ENCODE measurements around the gene FANCI. TPM values are rescaled to one million over a fixed set of nuclear protein-coding genes. Genes with fewer than 3 reads are reported as not detected.

Gene FANCI
- total RNA-seq, 2 experiments from 2014 or later: 6.1 to 7.1 TPM

DNA sequence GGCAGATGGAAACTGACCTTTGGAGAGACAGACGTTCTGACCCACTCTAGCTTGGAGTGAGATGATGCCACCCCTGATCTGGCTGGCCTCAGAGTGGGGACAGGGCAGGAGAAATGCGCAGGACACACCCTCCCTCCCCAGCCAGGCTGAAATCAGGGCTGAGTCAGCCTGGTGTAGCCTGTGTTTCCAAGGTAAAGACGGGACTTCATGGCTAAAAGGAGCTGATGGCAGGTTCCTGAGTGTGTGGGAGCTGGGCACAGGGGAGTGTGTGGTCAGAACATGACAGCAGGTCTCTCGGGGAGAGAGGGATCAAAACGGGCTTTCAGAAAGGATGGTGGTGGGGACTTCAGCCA lies 105.4 kb downstream of the FANCI start:
- no peak for TF ChIP-seq CTCF (IDR thresholded peaks at IDR 0.05)
- ChIA-PET CTCF (interaction anchor here (2.1 kb wide), 1 partner anchor 10 kb away, joined by 5 read pairs; no protein-coding TSS in a partner anchor), POLR2A (no interaction called here)
- H3K27ac ChIP-seq (ENCODE audit: low read depth in 1 of 2, low read length in 2 of 2): no peak overlapping the region
- intact Hi-C loops (cut with DNase I, micrococcal nuclease): no loop called here
- Mint-ChIP-seq H3K9me3 (no peaks in the 10 kb centered on the region), H3K27ac (no peak overlapping the region), H3K4me3 (no peak overlapping the region), H3K4me1 (ENCODE audit: low read depth) (no peaks in the 10 kb centered on the region), H3K27me3 (peaks cover 38% of the 10 kb centered on the region), H3K36me3 (ENCODE audit: low read depth) (no peaks in the 10 kb centered on the region)
- H3K4me3 ChIP-seq (ENCODE audit: low read length): no peak overlapping the region
- DNase-seq (no peak), ATAC-seq (ENCODE audit: poor library complexity) (no peak)
- no peaks in the 10 kb centered on the region for H3K9me3 ChIP-seq (ENCODE audit: control insufficient read depth in 1 of 2, insufficient read depth in 1 of 2, low read length in 2 of 2)
- peaks cover 5 to 8% of the 10 kb centered on the region in 2 experiments for H3K27me3 ChIP-seq (ENCODE audit: control insufficient read depth in 1 of 2, insufficient read depth in 2 of 2, low read length in 2 of 2)
- peaks cover 3% of the 10 kb centered on the region for H3K4me1 ChIP-seq (ENCODE audit: insufficient read depth, low read length)
- no peaks in the 10 kb centered on the region for H3K36me3 ChIP-seq (ENCODE audit: insufficient read depth, low read length)

GRCh38 chr15:89352476-89352875 lies 108.7 kb downstream of the FANCI start:
- DNase-seq (peak in 1 of 14 experiments; percentile 4), ATAC-seq (ENCODE audit: poor library complexity) (no peak)
- no peaks in the 10 kb centered on the region for H3K9me3 Mint-ChIP-seq
- ChIA-PET CTCF (interaction anchor here (0.7 kb wide), 1 partner anchor 31 kb away, joined by 3 read pairs; no protein-coding TSS in a partner anchor), POLR2A (no interaction called here)
- Histone ChIP-seq H3K27me3 (ENCODE audit: control insufficient read depth in 1 of 2, insufficient read depth in 2 of 2, low read length in 2 of 2) (peaks cover 31 to 37% of the 10 kb centered on the region in 2 experiments), H3K36me3 (ENCODE audit: insufficient read depth, low read length) (no peaks in the 10 kb centered on the region), H3K4me1 (ENCODE audit: insufficient read depth, low read length) (peaks cover 3% of the 10 kb centered on the region), H3K9me3 (ENCODE audit: control insufficient read depth in 1 of 2, insufficient read depth in 1 of 2, low read length in 2 of 2) (no peaks in the 10 kb centered on the region), H3K27ac (ENCODE audit: low read depth in 1 of 2, low read length in 2 of 2) (no peak overlapping the region), H3K4me3 (ENCODE audit: low read length) (no peak overlapping the region)
- TF ChIP-seq CTCF (IDR thresholded peaks at IDR 0.05): no peak
- peaks cover 60% of the 10 kb centered on the region for H3K27me3 Mint-ChIP-seq
- H3K4me3 Mint-ChIP-seq: no peak overlapping the region
- intact Hi-C loops (cut with DNase I, micrococcal nuclease): no loop called here
- H3K36me3 Mint-ChIP-seq (ENCODE audit: low read depth): no peaks in the 10 kb centered on the region
- no peaks in the 10 kb centered on the region for H3K4me1 Mint-ChIP-seq (ENCODE audit: low read depth)
- no peak overlapping the region for H3K27ac Mint-ChIP-seq

DNA sequence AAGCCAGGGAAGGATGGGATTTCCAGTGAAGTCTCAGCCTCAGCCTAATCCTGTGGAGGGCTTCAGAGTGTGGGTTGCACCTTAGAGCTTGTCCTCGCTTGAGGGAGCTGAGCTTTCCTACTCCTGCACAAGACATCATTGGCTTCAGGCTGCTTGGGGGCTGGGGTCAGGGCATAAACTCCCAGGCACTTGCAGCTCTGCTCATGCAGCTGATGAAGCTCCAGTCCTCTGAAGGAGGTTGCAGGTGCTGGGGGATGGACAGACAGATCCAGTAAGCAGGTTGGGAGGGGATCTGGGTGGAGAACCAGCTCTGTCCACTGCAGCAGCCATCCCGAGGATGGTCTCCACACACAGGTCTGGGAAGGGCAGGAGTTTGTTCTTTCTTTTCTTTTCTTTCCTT lies 110.2 kb downstream of the FANCI start:
- ATAC-seq (ENCODE audit: poor library complexity) (no peak), DNase-seq (no peak)
- Mint-ChIP-seq H3K27ac (no peak overlapping the region), H3K4me1 (ENCODE audit: low read depth) (no peaks in the 10 kb centered on the region), H3K27me3 (peaks cover 67% of the 10 kb centered on the region), H3K9me3 (no peaks in the 10 kb centered on the region), H3K36me3 (ENCODE audit: low read depth) (no peaks in the 10 kb centered on the region), H3K4me3 (no peak overlapping the region)
- H3K36me3 ChIP-seq (ENCODE audit: insufficient read depth, low read length): no peaks in the 10 kb centered on the region
- peaks cover 42 to 48% of the 10 kb centered on the region in 2 experiments for H3K27me3 ChIP-seq (ENCODE audit: control insufficient read depth in 1 of 2, insufficient read depth in 2 of 2, low read length in 2 of 2)
- no peak overlapping the region for H3K27ac ChIP-seq (ENCODE audit: low read depth in 1 of 2, low read length in 2 of 2)
- H3K4me3 ChIP-seq (ENCODE audit: low read length): no peak overlapping the region
- H3K9me3 ChIP-seq (ENCODE audit: control insufficient read depth in 1 of 2, insufficient read depth in 1 of 2, low read length in 2 of 2): no peaks in the 10 kb centered on the region
- POLR2A ChIA-PET: no interaction called here
- CTCF ChIA-PET: no interaction called here
- peaks cover 11% of the 10 kb centered on the region for H3K4me1 ChIP-seq (ENCODE audit: insufficient read depth, low read length)
- intact Hi-C loops (cut with DNase I, micrococcal nuclease): no loop called here
- no peak for TF ChIP-seq CTCF (IDR thresholded peaks at IDR 0.05)

Data from CD4-positive, alpha-beta T cell (primary cell).